KOPT-K1 (cell line): ENCODE data around the gene RACGAP1.

Source experiments
- H3K27ac ChIP-seq: fragments of 200-600 bp; sonication (generic); 2 replicates; pipeline ENCODE4 v1.5.1; 2016; ENCODE audit warnings: antibody characterized with exemption, mild to moderate bottlenecking, low read depth, low read length; ENCODE audit not compliant: poor library complexity, severe bottlenecking
- H3K36me3 ChIP-seq: fragments of 200-600 bp; sonication (generic); 2 replicates; pipeline ENCODE4 v1.5.1; 2017; ENCODE audit warnings: antibody characterized with exemption, mild to moderate bottlenecking, low read length, moderate library complexity; ENCODE audit not compliant: insufficient read depth
- H3K9me3 ChIP-seq: fragments of 200-600 bp; sonication (generic); 2 replicates; pipeline ENCODE4 v1.5.1; 2017; ENCODE audit warnings: antibody characterized with exemption, low read length, mild to moderate bottlenecking; ENCODE audit not compliant: insufficient read depth, poor library complexity, severe bottlenecking

Gene RACGAP1

DNA sequence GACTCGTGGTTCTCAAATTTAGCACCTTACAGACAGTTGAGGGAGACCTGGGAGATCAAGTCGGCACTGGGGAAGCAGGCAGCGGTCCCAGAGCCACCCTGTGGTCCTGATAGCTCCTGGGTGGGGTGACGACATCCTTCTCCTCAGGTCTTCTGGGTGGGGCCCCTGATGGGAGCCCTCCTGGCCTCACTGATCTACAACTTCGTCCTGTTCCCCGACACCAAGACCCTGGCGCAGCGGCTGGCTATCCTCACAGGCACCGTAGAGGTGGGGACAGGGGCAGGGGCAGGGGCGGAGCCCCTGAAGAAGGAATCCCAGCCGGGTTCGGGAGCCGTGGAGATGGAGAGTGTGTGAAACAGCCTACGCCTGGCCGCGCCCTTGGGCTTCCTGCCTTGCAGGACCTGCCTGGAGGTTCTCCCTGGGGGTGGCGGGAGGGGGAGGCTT lies 50.0 kb downstream of the RACGAP1 start:
- no peaks in the 10 kb centered on the region for H3K36me3 ChIP-seq
- H3K27ac ChIP-seq: no peak overlapping the region

GRCh38 chr12:49974677-49975317 lies 50.5 kb downstream of the RACGAP1 start:
- no peaks in the 10 kb centered on the region for H3K36me3 ChIP-seq
- H3K9me3 ChIP-seq: no peaks in the 10 kb centered on the region
- no peak overlapping the region for H3K27ac ChIP-seq

More for the DNA sequence above, 50.0 kb downstream of the RACGAP1 start:
- H3K9me3 ChIP-seq: no peaks in the 10 kb centered on the region

GRCh38 chr12:49974231-49974675 lies 51.0 kb downstream of the RACGAP1 start:
- no peaks in the 10 kb centered on the region for H3K9me3 ChIP-seq
- no peaks in the 10 kb centered on the region for H3K36me3 ChIP-seq
- no peak overlapping the region for H3K27ac ChIP-seq

GRCh38 chr12:49973361-49973830 lies 51.9 kb downstream of the RACGAP1 start:
- Histone ChIP-seq H3K9me3 (no peaks in the 10 kb centered on the region), H3K36me3 (no peaks in the 10 kb centered on the region), H3K27ac (no peak overlapping the region)

- Histone ChIP-seq H3K36me3 (no peaks in the 10 kb centered on the region), H3K9me3 (no peaks in the 10 kb centered on the region), H3K27ac (no peak within 1 kb of the TSS)
Observed at GRCh38 chr12:49972641-49973360, 52.5 kb downstream of the RACGAP1 start, which contains the start of gene AQP6. Gene AQP6, plus strand, starts transcription at chr12:49972947. Its CDS starts 227 bp downstream, at chr12:49973174.

- no peaks in the 10 kb centered on the region for H3K36me3 ChIP-seq
- no peaks in the 10 kb centered on the region for H3K9me3 ChIP-seq
- no peak overlapping the region for H3K27ac ChIP-seq
Observed at GRCh38 chr12:49972129-49972528, 53.2 kb downstream of the RACGAP1 start.

- no peak overlapping the region for H3K27ac ChIP-seq
- H3K36me3 ChIP-seq: no peaks in the 10 kb centered on the region
- H3K9me3 ChIP-seq: no peaks in the 10 kb centered on the region
Observed at GRCh38 chr12:49971141-49971540, 54.2 kb downstream of the RACGAP1 start.

- Histone ChIP-seq H3K9me3 (no peaks in the 10 kb centered on the region), H3K36me3 (no peaks in the 10 kb centered on the region), H3K27ac (no peak overlapping the region)
Observed at GRCh38 chr12:49970658-49971057, 54.6 kb downstream of the RACGAP1 start.

GRCh38 chr12:49969651-49970429 lies 55.5 kb downstream of the RACGAP1 start:
- Histone ChIP-seq H3K36me3 (no peaks in the 10 kb centered on the region), H3K9me3 (no peaks in the 10 kb centered on the region), H3K27ac (no peak overlapping the region)

DNA sequence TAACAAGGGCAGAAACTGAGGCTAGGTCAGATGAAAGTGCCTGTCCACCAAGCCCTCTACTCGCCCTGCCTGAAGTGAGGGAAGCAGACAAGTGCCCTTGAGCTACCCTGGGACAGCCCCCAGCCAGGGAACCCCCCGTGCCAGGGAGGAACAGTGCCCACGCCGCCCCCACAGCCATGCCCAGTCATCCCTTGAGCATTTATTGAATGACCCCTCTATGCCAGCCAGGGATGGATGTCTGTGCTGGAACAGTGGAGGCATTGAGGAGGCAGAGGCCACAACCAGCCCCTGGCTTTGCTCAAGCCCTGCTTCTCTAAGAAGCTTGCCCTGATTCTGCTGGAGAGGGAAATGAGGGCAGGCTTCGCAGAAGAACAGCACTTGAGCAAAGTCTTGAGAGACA lies 56.3 kb downstream of the RACGAP1 start:
- no peaks in the 10 kb centered on the region for H3K36me3 ChIP-seq
- H3K27ac ChIP-seq: no peak overlapping the region
- no peaks in the 10 kb centered on the region for H3K9me3 ChIP-seq

DNA sequence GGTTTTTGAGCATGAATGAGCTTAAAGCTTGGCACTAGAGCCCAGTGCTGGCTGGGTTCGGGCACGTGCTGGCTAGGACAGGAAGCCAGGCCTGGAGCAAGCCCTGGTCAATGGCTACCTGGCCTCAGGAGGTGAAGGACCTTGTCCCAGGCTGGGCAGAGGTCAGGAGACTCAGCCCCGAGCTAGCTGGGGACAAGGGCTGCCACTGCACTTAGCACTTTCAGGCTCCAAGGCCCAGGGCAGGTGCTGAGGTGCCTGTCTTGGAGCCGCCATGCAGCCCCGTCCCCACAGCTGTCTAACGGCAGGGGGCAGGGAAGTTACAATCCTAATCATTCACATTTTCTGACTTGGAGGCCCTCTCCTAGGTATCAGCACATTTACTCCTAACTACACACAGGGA lies 56.8 kb downstream of the RACGAP1 start:
- no peaks in the 10 kb centered on the region for H3K36me3 ChIP-seq
- no peak overlapping the region for H3K27ac ChIP-seq

DNA sequence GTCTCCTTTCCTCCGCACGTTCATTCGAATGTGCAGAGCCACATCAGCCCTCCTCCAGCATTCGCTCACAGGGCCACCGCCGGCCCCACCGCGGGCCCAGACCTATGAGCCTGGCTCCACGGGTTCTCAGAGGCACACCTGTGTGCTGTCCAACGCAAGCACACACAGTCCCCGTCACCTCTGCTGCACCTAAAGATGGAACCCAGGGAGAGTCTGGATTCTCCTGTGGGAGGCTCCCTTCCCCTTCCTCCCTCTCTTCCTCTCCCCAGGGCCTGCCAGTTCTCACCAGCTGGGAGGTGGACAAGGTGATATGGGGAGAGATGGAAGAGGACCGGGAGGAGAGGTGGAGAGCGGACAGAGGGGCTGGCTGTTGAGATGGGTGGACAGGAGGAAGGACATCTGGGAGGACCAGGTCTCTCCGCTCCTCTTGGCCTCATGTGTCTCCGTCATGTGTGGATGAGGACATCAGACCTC lies 57.5 kb downstream of the RACGAP1 start:
- Histone ChIP-seq H3K36me3 (no peaks in the 10 kb centered on the region), H3K9me3 (no peaks in the 10 kb centered on the region), H3K27ac (no peak overlapping the region)

More for the DNA sequence above, 56.8 kb downstream of the RACGAP1 start:
- H3K9me3 ChIP-seq: no peaks in the 10 kb centered on the region

- Histone ChIP-seq H3K27ac (no peak overlapping the region), H3K36me3 (no peaks in the 10 kb centered on the region), H3K9me3 (no peaks in the 10 kb centered on the region)
Observed at GRCh38 chr12:49967042-49967776, 58.1 kb downstream of the RACGAP1 start.

- Histone ChIP-seq H3K27ac (no peak overlapping the region), H3K36me3 (no peaks in the 10 kb centered on the region), H3K9me3 (no peaks in the 10 kb centered on the region)
Observed at GRCh38 chr12:49966511-49967041, 58.7 kb downstream of the RACGAP1 start.
